Astrocyte (in vitro differentiated cells and primary cell): ENCODE results near the gene ARHGEF2.
"Not testable (repeated sequence)": the region's sequence is repeated elsewhere in the genome, so short reads cannot be mapped to it uniquely, and the experiment has no call there.

Source experiments
- EZH2 ChIP-seq: IDR thresholded peaks from 2 replicates; pipeline ENCODE4 v1.6.1; 2012; ENCODE audit warnings: mild to moderate bottlenecking, low read length, inconsistent platforms; ENCODE audit not compliant: insufficient read depth
- TF ChIP-seq, protein P1 (sequence below): IDR thresholded peaks from 2 replicates; pipeline ENCODE4 v1.5.1; 2011; ENCODE audit warnings: low read depth, mild to moderate bottlenecking, inconsistent platforms, low read length, moderate library complexity; ENCODE audit not compliant: insufficient read depth

GRCh38 chr1:155930725-155931124, 47.6 kb downstream of the ARHGEF2 start:
- TF ChIP-seq, protein P1, sequence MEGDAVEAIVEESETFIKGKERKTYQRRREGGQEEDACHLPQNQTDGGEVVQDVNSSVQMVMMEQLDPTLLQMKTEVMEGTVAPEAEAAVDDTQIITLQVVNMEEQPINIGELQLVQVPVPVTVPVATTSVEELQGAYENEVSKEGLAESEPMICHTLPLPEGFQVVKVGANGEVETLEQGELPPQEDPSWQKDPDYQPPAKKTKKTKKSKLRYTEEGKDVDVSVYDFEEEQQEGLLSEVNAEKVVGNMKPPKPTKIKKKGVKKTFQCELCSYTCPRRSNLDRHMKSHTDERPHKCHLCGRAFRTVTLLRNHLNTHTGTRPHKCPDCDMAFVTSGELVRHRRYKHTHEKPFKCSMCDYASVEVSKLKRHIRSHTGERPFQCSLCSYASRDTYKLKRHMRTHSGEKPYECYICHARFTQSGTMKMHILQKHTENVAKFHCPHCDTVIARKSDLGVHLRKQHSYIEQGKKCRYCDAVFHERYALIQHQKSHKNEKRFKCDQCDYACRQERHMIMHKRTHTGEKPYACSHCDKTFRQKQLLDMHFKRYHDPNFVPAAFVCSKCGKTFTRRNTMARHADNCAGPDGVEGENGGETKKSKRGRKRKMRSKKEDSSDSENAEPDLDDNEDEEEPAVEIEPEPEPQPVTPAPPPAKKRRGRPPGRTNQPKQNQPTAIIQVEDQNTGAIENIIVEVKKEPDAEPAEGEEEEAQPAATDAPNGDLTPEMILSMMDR, result not testable (repeated sequence)
- TF ChIP-seq EZH2, result not testable (repeated sequence)
